Glomerular endothelial cell (primary cell): Measurements from ENCODE around the gene FAN1. TPM values are rescaled to one million over a fixed set of nuclear protein-coding genes. Genes with fewer than 3 reads are reported as not detected.

Experiments used
- total RNA-seq: library from RNA; depleted of rRNA; stranded (reverse); fragments of >200 nt; gene quantifications from 2 replicates; pipeline ENCODE4 v1.2.3, GENCODE V29; 2015

FAN1 gene
- total RNA-seq, 1 donor from 2014 or later, result 9.7 TPM

Other genes starting within 250 kb of the FAN1 start
- 23.7 and 37.6 TPM in 2 replicates for gene MTMR10, start 87.7 kb downstream of the FAN1 start, total RNA-seq
- gene TRPM1, start 197.8 kb downstream of the FAN1 start, total RNA-seq, result not detected in 2 replicates